Measurements from ENCODE around the gene PLA2G6.
"Not testable (repeated sequence)": the region's sequence is repeated elsewhere in the genome, so short reads cannot be mapped to it uniquely, and the experiment has no call there.

PLA2G6 gene

DNA sequence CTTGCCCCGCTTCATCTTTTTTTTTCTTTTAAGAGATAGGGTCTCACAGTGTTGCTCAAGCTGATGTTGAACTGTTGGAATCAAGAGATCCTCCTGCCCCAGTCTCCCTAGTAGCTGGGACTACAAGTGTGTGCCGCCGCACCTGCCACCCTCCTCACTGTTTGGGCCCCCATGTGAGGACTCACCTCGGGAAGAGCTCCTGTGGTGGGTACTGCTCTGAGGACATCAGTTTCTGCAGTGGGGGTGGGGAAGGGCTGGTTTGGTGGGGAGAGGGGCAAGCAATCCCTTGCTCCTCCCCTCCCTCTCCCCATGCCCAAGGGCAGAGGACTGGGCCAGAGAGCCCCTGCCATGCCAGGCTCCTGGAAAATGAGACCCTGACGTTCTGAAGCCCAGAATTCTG, 96.1 kb downstream of the PLA2G6 start:
- DNase-seq (ENCODE audit: low read depth in 2 of 2) = no peak

DNA sequence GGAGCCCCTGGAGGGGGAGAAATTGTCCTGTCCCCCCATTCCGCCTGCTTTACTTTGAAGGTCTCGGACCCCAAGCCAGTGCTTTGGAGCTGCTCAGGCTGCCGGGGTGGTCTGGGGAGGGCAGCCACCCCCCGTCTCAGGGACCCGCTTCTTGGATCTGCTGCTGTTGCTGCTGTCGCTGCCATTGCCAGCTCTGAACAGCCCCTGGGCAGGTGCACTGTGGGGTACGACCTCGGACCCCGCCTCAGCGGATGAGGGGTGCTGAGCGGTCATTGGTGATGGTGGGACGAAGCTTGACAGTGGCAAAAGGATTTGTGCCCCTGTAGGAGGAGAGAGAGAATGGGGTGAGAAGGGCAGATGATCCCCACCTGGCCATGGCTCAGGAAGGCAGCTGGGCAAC, 96.6 kb downstream of the PLA2G6 start:
- no peak for DNase-seq (ENCODE audit: low read depth in 2 of 2)

DNA sequence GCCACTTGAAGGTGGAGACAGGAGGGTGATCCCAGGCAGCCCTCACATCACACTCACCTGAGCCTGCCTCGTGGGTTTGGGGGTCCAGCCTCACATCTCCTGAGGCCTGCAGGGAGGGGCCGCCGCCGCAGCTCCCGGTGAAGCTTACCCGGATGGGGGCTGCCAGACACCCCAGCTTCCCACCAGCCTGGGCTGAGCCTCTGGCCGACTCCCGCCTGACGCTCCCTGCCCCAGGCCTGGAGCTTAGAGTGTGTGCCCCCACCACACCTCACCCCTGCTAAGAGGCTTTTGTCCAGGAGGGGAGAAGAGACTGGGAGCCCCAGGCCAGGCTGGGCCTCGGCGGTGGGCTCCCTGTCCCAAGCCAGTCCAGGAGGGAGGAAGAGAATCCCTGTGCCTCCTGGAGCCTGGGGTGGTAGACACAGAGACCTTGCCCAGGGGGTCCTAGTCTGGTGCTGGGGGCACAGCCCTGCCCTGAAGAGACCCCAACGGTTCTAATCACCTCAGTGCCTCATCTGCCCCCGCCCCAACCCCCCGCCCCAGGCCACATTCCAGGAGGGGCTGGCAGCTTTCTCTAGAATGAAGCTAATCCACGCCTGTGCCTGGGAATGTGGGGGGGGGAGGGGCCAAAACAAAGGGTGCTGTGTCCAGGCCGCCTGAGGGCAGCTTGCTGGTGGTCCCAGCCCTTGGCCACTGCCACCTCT, 97.5 kb downstream of the PLA2G6 start, which contains the start of gene SLC16A8:
SLC16A8 (minus strand) TSS at position 254 of the 701 bp plus-strand sequence. CDS start 1,311 bp downstream, outside the sequence.
- no peak for DNase-seq (ENCODE audit: low read depth in 2 of 2)

DNA sequence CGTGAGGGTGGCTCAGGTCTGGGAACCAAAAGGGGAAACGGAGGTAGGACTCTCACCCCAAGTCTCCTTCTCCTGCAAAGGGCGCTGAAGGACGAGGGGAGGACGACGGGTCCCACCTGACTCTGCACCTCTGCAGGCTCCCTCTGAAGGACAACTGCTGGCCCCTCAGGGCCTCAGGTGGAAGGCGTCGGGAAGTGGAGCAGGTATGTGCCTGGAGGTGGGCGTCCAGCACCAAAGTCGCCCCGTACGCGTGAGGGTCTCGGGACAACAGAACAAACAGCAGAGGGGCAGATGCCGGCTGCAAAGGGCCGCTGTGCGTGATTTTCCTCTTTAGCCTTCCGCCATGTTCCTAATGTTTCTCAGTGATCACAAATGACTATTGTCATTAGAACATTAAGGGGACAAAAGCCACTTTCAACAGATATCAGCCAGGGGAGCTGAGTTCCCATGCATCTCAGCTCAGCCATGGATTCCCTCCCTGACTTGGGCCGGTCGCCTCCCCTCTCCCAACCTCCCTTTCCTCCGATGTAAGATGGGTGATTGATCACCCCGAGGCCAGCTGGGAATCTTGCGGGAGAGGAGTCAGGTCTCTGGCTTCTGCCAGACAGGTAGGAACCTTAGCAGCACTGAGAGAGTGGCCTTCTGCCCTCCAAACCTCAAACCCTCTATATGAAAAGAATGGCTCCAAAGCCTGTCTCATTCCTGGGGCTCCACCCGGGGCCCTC, 98.5 kb downstream of the PLA2G6 start:
- DNase-seq (ENCODE audit: low read depth in 2 of 2) = no peak

DNA sequence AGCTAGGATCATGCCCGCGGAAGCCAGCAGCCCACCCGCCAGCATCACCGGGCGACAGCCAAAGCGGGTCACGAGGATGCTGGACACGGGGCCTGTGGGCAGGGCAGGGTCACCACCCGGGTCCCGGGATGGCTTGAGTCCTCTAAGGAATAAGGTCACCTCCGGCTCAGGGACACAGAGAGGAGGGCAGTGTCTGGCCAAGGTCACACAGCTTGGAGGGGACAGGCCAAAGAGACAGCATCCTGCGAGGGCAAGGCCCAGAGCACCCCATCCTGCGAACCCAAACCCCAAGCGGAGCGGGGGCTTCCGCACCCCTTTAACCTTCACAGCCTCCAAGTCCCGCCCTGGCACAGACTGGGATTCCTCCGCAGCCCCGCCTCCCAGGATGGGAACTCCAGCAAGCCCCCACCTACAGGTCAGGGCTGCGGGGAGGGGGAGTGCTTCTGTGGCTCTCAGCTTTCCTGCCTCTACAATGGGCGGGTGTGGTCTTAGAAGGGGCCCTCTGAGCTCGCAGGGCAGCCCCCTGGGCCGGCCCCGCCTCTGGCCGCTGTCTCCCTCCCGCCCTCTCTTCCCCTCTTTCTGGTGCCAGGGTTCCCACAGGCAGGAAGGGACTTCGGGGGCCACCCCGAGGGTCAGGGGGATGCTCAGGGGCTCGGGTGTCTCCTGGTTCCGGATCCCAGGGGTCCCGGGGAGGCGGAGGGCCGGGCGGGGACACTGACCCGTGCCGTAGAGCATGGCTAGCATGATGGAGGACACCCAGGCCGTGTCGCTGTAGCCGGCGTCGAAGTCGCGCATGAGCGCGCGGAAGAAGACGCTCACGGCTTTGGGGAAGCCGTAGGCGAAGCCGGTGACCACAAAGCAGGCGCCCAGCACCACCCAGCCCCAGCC, 99.4 kb downstream of the PLA2G6 start:
- DNase-seq (ENCODE audit: low read depth in 2 of 2) = no peak

DNA sequence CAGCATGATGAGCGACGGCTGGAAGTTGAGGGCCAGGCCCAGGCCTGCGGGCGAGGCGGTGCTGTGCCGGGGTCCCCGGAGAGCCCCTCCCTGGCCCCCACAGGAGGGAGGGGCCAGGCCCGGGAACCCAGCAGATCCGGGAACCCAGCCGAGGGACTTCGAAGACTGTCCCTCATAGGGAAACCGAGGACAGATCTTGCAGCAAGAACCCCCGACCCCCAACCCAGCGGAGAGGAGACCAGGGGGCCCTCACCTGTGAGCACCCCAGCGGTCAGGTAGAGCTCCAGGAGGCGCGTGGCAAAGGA, 100.0 kb downstream of the PLA2G6 start:
- no peak for DNase-seq (ENCODE audit: low read depth in 2 of 2)

DNA sequence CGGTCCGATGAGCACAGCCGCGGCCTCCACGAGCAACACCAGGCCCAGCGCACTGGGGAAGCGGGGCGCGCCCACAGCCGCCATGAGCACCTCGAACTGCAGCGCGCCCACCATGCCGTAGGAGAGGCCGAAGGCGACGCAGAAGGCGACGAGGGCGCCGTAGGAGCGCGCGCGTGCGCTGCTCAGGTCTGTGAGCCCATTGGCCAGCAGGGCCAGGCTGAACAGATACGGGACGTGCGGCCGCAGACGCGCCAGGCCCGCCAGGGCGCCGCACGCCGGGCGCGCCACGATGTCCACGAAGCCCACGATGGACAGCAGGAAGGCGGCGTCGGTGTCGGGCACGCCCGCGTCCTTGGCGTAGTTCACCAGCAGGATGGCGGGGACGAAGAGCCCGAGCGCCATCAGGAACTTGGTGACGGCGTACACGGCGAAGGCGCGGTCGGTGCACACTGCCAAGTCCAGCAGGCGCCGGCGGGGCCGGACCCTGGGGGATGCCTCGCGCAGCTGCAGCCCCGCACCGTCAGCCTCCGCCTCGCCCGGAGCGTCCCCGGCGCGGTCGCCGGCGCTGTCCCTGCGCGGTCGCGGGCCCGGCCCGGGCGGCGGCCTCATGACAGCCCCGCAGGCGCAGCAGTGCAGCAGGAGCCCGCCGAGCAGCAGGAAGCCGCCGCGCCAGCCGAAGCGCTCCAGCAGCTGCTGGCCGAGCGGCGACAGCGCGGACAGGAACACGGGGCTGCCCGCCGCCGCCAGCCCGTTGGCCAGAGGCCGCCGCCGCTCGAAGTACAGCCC, 100.6 kb downstream of the PLA2G6 start:
- no peak for DNase-seq (ENCODE audit: low read depth in 2 of 2)

DNA sequence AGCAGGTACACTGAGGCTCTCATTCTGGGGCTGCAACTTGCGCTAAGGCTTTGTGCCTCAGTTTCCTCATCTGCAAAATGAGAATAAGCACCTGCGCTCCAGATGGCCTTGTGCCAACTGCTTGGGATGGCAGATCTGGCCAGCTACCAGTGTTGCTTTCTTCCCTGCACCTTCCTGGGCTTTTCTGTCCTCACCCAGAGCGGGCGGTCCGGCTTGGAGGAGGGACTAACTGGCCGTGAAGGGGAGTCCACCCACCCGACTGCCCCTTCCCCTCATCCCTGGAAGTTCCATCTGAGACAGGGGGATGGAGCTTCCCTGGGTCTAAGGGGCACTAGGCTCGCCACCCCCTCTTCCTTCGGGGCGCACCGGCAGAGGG, 101.2 kb downstream of the PLA2G6 start:
- DNase-seq (ENCODE audit: low read depth in 2 of 2) = no peak

DNA sequence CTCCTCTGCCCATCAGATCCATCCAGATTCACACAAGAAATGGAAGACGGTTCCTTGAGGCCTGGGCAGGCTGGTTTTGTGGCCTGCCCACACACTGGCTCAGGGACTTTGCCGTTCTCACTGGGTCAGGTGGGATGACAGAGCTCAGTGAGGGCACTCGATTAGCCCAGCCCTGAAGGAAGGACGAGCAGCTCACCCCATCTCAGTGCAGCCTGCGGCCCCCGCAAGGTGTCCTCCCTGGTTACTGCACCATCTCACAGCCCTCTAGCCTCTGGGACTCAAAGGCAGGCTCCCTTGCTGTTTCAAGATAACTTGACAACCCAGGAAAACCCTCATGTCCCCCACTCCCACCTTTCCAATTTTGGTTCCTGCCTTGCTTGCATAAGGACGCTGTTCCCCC, 101.8 kb downstream of the PLA2G6 start:
- DNase-seq (ENCODE audit: low read depth in 2 of 2) = no peak

DNA sequence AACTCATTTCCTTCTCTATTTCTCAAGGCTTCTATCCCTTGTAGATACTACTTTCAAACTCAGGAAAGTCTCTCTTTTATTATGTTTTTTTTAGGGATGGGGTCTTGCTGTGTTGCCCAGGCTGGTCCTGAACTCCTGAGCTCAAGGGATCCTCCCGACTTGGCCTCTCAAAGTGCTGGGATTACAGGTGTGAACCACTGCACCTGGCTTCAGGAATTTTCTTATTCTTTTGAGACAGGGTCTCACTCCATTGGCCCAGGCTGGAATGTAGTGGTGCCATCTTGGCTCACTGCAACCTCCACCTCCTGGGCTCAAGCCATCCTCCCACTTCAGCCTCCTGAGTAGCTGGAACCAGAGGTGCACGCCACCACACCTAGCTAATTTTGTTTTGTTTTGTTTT, 102.4 kb downstream of the PLA2G6 start:
- DNase-seq (ENCODE audit: low read depth in 2 of 2) = not testable (repeated sequence)

DNA sequence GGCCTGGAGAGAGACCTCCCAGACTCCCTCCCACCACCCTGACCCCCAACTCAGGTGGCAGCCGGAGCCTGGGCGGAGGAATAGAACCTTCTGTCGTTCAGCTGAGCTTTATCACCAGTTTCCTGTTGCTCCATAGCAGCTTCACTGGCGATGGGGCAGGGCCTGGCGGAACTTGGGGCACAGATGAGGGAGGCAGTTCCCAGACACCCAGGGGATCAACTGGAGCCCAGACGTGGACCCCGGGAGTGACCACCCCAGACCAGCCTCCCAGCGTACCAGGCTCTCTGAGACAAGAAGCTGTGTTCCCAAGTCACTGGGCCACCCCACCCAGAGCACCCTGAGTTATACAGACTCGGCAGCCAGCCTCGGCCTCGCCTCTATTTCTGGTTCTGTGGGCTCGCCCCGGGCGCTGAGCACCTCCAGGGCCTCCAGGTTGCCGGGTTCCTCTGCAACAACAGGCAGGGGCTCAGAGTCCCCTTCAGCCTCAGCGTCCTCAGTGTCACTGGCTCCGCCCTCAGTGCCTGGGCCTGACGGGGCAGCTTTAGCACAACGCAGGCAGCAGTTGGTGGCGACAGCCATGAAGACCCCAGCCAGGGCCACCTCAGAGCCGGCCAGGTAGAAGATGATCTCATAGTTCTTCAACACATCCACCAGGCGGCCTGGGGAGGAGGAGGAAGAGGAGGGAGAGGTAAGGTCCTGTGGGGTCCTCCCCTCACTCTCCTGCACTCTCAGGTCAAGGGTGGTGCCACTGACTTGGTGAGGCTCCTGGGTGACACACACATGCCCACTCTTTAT, 103.4 kb downstream of the PLA2G6 start:
- DNase-seq (ENCODE audit: low read depth in 2 of 2) = no peak

DNA sequence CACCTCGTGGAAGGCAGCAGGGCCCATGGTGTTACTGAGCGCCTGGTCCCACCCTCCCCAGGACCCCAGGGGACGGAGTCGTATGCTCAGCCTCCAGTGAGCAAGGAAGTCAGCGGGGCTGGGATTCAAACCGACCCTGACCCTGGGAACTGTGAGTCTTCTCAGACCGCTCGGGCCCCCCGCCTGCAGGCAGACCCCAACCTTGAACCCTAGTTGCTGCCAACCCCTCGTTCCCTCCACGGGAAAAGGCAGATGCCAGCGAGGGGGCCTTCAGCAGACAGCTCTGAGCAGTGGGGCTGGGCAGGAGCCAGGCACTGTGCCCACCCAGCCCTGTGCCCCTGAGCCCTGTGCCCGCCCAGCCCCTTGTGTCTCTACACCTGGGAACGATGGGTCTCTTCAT, 104.0 kb downstream of the PLA2G6 start:
- no peak for DNase-seq (ENCODE audit: low read depth in 2 of 2)

DNA sequence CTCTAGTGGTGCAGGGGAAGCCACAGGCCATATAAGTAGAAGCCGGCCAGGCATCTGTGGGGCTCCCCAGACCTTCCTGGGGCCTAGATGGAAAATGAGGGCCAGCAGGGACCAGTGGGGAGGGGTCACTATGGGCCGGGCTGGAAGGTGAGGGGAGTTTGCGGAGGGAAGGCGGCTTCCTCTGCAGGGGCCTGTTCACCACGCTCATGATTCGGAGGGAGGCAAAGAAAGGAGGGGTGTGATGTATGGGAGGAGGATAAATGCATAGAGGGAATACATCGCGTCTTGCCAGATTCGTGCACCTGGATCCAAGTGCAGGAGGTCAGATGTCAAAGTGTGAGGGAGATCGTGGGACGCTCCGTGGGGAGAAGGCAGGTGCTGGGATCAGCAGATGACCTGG, 104.5 kb downstream of the PLA2G6 start:
- no peak for DNase-seq (ENCODE audit: low read depth in 2 of 2)

DNA sequence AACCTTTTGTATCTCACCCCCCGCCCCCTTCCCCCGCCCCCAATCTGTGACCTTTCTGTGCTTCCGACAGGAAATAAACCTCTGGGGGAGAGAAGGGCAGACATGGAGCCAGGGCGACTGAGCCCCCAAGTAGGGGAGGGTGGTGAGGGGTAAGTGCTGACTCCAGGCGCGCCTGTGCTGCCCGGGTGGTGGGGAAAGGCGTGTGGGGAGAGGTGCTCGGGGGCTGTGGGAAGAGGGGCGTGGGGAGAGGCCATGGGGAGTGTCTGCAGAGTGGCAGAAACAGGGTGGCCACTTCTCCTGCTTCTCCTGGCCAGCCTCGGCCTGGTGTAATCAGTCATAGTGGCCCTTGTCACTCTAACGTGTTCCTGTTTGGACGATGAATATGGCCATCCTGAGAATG, 105.7 kb downstream of the PLA2G6 start:
- no peak for DNase-seq (ENCODE audit: low read depth in 2 of 2)

DNA sequence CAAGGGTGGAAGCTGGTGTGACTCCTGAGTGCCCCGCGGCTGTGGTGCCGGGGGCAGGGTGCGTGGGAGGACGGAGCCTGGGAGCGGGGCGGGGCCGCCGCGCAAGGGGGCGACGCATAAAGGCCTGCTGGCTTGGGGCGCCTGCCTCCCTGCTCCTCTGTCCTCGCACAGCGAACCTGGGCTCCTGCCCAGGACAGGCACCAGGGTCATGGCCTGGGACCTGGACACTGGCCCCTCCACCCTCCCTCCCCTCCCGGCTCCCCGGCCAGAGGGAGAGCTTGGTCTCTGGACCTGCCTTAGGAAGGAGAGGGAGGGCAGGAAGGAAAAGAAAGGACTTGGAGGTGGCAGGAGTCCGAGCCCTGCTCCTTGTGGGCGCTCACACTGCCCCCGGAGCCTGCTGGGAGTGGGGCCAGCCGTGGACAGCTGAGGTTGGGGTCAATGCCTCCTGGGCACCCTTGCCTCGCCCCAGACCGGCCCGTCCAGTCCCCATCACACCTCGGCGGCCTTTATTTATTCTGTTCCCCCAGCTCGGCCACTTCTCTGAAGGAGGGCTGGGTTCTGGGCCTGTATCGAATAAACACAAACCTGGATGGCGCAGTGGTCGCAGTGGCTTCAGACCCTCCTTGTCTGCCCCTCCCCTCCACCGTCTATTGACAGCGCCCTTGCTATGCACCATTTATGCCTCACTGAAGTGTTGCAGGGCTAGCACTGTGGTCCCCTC, 106.4 kb downstream of the PLA2G6 start:
- DNase-seq (ENCODE audit: low read depth in 2 of 2) = no peak

DNA sequence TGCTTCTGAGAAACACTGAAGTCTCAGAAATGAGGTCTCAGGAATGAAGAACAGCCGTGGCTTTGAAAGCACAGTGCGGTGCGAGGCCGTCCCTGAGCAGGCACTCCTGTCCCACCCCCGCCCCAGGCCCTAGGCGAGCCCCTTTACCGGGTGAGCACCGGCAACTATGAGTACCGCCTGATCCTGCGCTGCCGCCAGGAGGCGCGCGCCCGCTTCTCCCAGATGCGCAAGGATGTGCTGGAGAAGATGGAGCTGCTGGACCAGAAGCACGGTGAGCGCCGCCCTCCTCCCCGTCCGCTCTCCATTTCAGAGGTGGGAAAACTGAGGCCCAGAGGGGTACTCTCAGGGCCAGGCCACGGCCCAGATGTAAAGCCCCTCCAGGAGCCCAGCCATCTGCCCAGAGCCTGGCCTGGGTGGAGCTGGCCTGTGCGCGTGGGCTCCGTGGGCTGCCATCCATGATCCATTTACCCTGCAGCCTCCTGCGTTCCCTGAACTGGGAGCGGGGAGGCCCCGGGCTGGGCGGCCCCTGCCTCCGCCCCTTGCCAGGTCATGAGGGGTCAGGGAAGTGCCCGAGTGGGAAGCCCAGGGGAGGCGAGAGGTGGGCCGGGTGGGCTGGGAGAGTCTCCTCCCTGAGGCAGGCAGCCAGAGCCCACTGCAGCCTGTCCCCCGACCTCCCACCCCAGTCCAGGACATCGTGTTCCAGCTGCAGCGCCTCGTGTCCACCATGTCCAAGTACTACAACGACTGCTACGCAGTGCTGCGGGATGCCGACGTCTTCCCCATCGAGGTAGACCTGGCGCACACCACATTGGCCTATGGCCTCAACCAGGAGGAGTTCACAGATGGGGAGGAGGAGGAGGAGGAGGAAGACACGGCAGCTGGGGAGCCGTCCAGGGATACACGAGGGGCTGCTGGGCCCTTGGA, 107.2 kb downstream of the PLA2G6 start:
- no peak for DNase-seq (ENCODE audit: low read depth in 2 of 2)

DNA sequence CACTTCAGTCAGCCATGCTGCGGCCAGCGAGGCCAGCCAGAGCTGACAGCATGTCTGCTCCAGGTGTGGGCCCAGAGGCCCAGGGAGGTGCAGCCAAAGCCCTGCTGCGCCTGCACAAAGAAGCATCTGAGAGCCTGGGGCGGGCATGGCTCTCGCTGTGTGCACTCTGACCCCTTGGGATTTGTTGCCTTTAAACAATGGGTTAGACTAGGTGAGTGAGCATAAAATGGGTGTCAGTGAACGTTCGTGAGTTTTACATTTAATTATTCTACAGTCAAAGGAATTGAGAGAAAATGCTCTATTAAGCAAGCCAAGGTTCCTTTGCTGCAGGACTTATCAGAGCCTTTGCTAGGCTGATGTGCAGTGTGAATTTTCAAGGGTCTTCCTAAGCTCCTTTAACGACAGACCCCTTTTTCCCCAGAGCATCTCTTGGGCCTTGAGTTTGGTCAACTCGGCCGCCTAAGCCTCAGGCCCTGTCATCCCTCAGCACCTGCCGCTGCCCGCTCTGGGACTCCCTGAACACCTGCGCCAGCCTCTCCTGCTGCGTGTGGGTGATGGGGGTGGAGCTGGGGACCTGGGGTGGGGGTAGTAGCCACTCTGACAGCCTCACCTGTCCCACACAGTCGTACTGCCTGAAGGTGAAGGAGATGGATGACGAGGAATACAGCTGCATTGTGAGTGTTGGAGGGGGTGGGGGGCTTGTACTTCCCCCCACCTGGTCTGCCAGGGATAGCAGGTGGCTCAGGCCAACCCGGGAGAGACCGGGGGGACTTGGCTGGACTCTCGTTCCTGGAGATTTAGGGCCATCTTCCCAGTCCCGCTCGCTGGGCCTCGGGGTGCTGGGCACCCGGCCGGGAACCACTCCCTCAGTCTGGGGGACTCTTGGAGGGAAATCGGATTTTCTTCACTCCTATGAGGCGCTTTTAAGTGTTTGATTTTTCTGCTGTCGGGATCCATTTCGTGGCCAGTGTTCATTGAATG, 108.2 kb downstream of the PLA2G6 start:
- no peak for DNase-seq (ENCODE audit: low read depth in 2 of 2)

Measured in stimulated activated CD4-positive, alpha-beta T cell treated with anti-CD3 and anti-CD28 coated beads, Interleukin-15, amount 100 ng/mL, for 48 hours (primary cell).